H9 (cell line): ENCODE data around the gene ZNF503. TPM values are rescaled to one million over a fixed set of nuclear protein-coding genes. Genes with fewer than 3 reads are reported as not detected.

Experiments used
- DNase-seq: peaks from one replicate; pipeline ENCODE4 v3.0.0-alpha.2; 2017
- H2AFZ ChIP-seq: one replicate; pipeline ENCODE4 v1.6.1; 2013; ENCODE audit warnings: mild to moderate bottlenecking, low read length, control low read depth, moderate library complexity
- H2AK5ac ChIP-seq: 2 replicates; pipeline ENCODE4 v1.6.1; 2013; ENCODE audit warnings: low read length, control low read depth, mixed read lengths; ENCODE audit not compliant: insufficient read length
- H2BK120ac ChIP-seq: one replicate; pipeline ENCODE4 v1.6.1; 2013; ENCODE audit warnings: low read depth, mild to moderate bottlenecking, low read length, control low read depth, inconsistent platforms; ENCODE audit not compliant: poor library complexity, severe bottlenecking
- H2BK12ac ChIP-seq: 2 replicates; pipeline ENCODE4 v1.6.1; 2013; ENCODE audit warnings: low read length, control low read depth, mixed read lengths, low read depth; ENCODE audit not compliant: insufficient read length
- H2BK15ac ChIP-seq: 2 replicates; pipeline ENCODE4 v1.6.1; 2013; ENCODE audit warnings: low read depth, low read length, control low read depth
- H2BK20ac ChIP-seq: one replicate; pipeline ENCODE4 v1.6.1; 2013; ENCODE audit warnings: low read depth, mild to moderate bottlenecking, low read length, control low read depth, inconsistent platforms; ENCODE audit not compliant: poor library complexity, severe bottlenecking
- H2BK5ac ChIP-seq: 2 replicates; pipeline ENCODE4 v1.6.1; 2013; ENCODE audit warnings: low read length, control low read depth, mixed read lengths; ENCODE audit not compliant: insufficient read length
- H3K14ac ChIP-seq: 2 replicates; pipeline ENCODE4 v1.6.1; 2013; ENCODE audit warnings: low read length, control low read depth; ENCODE audit not compliant: insufficient read depth
- H3K18ac ChIP-seq: 2 replicates; pipeline ENCODE4 v1.6.1; 2013; ENCODE audit warnings: low read depth, mild to moderate bottlenecking, mixed read lengths, low read length, control low read depth; ENCODE audit not compliant: insufficient read length
- H3K23ac ChIP-seq: 2 replicates; pipeline ENCODE4 v1.6.1; 2013; ENCODE audit warnings: low read length, control low read depth, mixed read lengths, low read depth; ENCODE audit not compliant: insufficient read length
- H3K23me2 ChIP-seq: 2 replicates; pipeline ENCODE4 v1.6.1; 2013; ENCODE audit warnings: low read depth, mild to moderate bottlenecking, mixed read lengths, low read length, control low read depth; ENCODE audit not compliant: insufficient read length, poor library complexity, severe bottlenecking
- H3K27ac ChIP-seq: 2 replicates; pipeline ENCODE4 v1.5.1; 2013; ENCODE audit warnings: low read length, control low read depth, mixed read lengths, low read depth; ENCODE audit not compliant: insufficient read length
- H3K27me3 ChIP-seq: 2 replicates; pipeline ENCODE4 v1.6.1; 2013; ENCODE audit warnings: low read length, control low read depth, inconsistent platforms; ENCODE audit not compliant: insufficient read depth
- H3K4ac ChIP-seq: 2 replicates; pipeline ENCODE4 v1.6.1; 2013; ENCODE audit warnings: low read depth, mild to moderate bottlenecking, control low read depth, inconsistent platforms, low read length, moderate library complexity
- H3K4me1 ChIP-seq: 2 replicates; pipeline ENCODE4 v1.6.1; 2013; ENCODE audit warnings: low read length, control low read depth, inconsistent platforms; ENCODE audit not compliant: insufficient read depth
- H3K4me2 ChIP-seq: 2 replicates; pipeline ENCODE4 v1.6.1; 2013; ENCODE audit warnings: low read length, control low read depth, mixed read lengths; ENCODE audit not compliant: insufficient read length, insufficient read depth
- H3K56ac ChIP-seq: 2 replicates; pipeline ENCODE4 v1.6.1; 2013; ENCODE audit warnings: low read depth, mild to moderate bottlenecking, mixed read lengths, low read length, control low read depth; ENCODE audit not compliant: insufficient read length
- H3K79me1 ChIP-seq: 2 replicates; pipeline ENCODE4 v1.6.1; 2013; ENCODE audit warnings: low read depth, mild to moderate bottlenecking, moderate library complexity, low read length, control low read depth, inconsistent platforms; ENCODE audit not compliant: insufficient read depth, poor library complexity, severe bottlenecking
- H3K79me2 ChIP-seq: 2 replicates; pipeline ENCODE4 v1.6.1; 2013; ENCODE audit warnings: low read length, control low read depth, inconsistent platforms; ENCODE audit not compliant: insufficient read depth
- H3K9ac ChIP-seq: 2 replicates; pipeline ENCODE4 v1.6.1; 2013; ENCODE audit warnings: low read length, control low read depth, mixed read lengths; ENCODE audit not compliant: insufficient read length; ENCODE audit errors: extremely low read depth
- H3K9me3 ChIP-seq: one replicate; pipeline ENCODE4 v1.6.1; 2013; ENCODE audit warnings: low read depth, low read length, inconsistent platforms; ENCODE audit not compliant: control insufficient read depth
- H3T11ph ChIP-seq: one replicate; pipeline ENCODE4 v1.6.1; 2013; ENCODE audit warnings: mild to moderate bottlenecking, low read length, control low read depth, inconsistent platforms
- H4K20me1 ChIP-seq: one replicate; pipeline ENCODE4 v1.6.1; 2013; ENCODE audit not compliant: control insufficient read depth, insufficient read length, insufficient read depth
- H4K5ac ChIP-seq: 2 replicates; pipeline ENCODE4 v1.6.1; 2013; ENCODE audit warnings: low read depth, mild to moderate bottlenecking, mixed read lengths, low read length, control low read depth; ENCODE audit not compliant: insufficient read length
- H4K8ac ChIP-seq: replicated peaks from 2 replicates; pipeline ENCODE4 v1.6.1; 2013; ENCODE audit warnings: low read length, control low read depth, mixed read lengths, low read depth; ENCODE audit not compliant: insufficient read length
- H4K91ac ChIP-seq: 2 replicates; pipeline ENCODE4 v1.6.1; 2013; ENCODE audit warnings: low read depth, mild to moderate bottlenecking, moderate library complexity, mixed read lengths, low read length, control low read depth; ENCODE audit not compliant: insufficient read length
- H3K27ac Mint-ChIP-seq, 3 experiments: 2 replicates in 2 of 3; 3 replicates in 1 of 3; pipeline ENCODE4 v1.8.0; 2020 to 2021; ENCODE audit warnings: mixed read lengths in 3 of 3, mild to moderate bottlenecking in 1 of 3, moderate library complexity in 1 of 3
- H3K27me3 Mint-ChIP-seq: 2 replicates; pipeline ENCODE4 v1.8.0; 2021; ENCODE audit warnings: low read depth, mild to moderate bottlenecking, moderate library complexity, mixed read lengths
- H3K36me3 Mint-ChIP-seq, 3 experiments: 2 replicates in 2 of 3; 3 replicates in 1 of 3; pipeline ENCODE4 v1.8.0; 2020 to 2021; ENCODE audit warnings: low read depth in 3 of 3, mixed read lengths in 3 of 3; ENCODE audit not compliant: insufficient read depth in 1 of 3
- H3K4me1 Mint-ChIP-seq, 2 experiments: 2 replicates each; pipeline ENCODE4 v1.8.0; 2020; ENCODE audit warnings: mixed read lengths in 2 of 2
- H3K4me3 Mint-ChIP-seq, 2 experiments: 2 replicates in 1 of 2; 3 replicates in 1 of 2; pipeline ENCODE4 v1.8.0; 2020 to 2021; ENCODE audit warnings: mild to moderate bottlenecking in 2 of 2, mixed read lengths in 2 of 2, moderate library complexity in 1 of 2
- H3K9me3 Mint-ChIP-seq, 2 experiments: 2 replicates in 1 of 2; 3 replicates in 1 of 2; pipeline ENCODE4 v1.8.0; 2020; ENCODE audit warnings: mild to moderate bottlenecking in 2 of 2, mixed read lengths in 2 of 2, moderate library complexity in 1 of 2
- CTCF ChIP-seq: fragments of 200-600 bp; sonication (generic); conservative IDR thresholded peaks from 3 replicates; pipeline ENCODE4 v1.8.0; 2021; ENCODE audit warnings: antibody characterized with exemption, mild to moderate bottlenecking
- WGBS: extraction: QIAGEN DNeasy Blood & Tissue Kit; methylation state at CpG from one replicate; pipeline ENCODE4 v1.1.7; 2013; ENCODE audit warnings: missing lambda C conversion rate, low lambda C conversion rate, mixed read lengths; ENCODE audit not compliant: insufficient read length; ENCODE audit errors: extremely low coverage; 5-methylcytosine and 5-hydroxymethylcytosine counted together
- total RNA-seq: library from RNA; stranded (reverse); gene quantifications from 2 replicates; pipeline ENCODE4 v1.2.1, GENCODE V29; 2021

The ZNF503 gene
- total RNA-seq, 1 experiment from 2014 or later, result 0.09 TPM

GRCh38 chr10:75448166-75448565, 46.6 kb upstream of the ZNF503 start:
- Histone ChIP-seq H4K5ac (no peak overlapping the region), H3K4me2 (no peak overlapping the region), H2BK20ac (no peak overlapping the region), H2AFZ (no peak overlapping the region), H3T11ph (no peak overlapping the region), H3K18ac (no peak overlapping the region), H2BK5ac (no peak overlapping the region), H2BK12ac (no peak overlapping the region), H3K79me1 (no peaks in the 10 kb centered on the region), H4K20me1 (no peaks in the 10 kb centered on the region), H3K9me3 (no peaks in the 10 kb centered on the region), H3K4ac (no peak overlapping the region), H2AK5ac (no peak overlapping the region), H4K91ac (no peak overlapping the region), H3K9ac (no peak overlapping the region), H3K23me2 (no peaks in the 10 kb centered on the region), H3K79me2 (no peaks in the 10 kb centered on the region), H3K4me1 (peaks cover 18% of the 10 kb centered on the region; the same call in 1 of the 2 replicates), H3K23ac (no peak overlapping the region), H3K56ac (no peak overlapping the region), H2BK15ac (no peak overlapping the region), H2BK120ac (no peak overlapping the region), H3K27me3 (peaks cover 6% of the 10 kb centered on the region; the same call in 1 of the 2 replicates), H3K14ac (no peak overlapping the region), H3K27ac (no peak overlapping the region), H4K8ac (no peak overlapping the region)
- no CpG with 5 or more reads among the region's 2 CpGs for WGBS
- no peak for DNase-seq
- Mint-ChIP-seq H3K4me1 (peaks cover 28 to 37% of the 10 kb centered on the region in 2 experiments), H3K27ac (no peak overlapping the region), H3K27me3 (peaks cover 76% of the 10 kb centered on the region), H3K9me3 (peaks cover 19 to 20% of the 10 kb centered on the region in 2 experiments), H3K36me3 (peaks cover 0 to 19% (median 0%) of the 10 kb centered on the region in 3 experiments; a peak in 3 of 7 replicates), H3K4me3 (no peak overlapping the region)
- TF ChIP-seq CTCF, result no peak
